ENCODE results near the gene SLC17A5. TPM values are rescaled to one million over a fixed set of nuclear protein-coding genes. Genes with fewer than 3 reads are reported as not detected.
A peak's percentile ranks its signal among the peaks of the same experiment; 100 is the strongest.
"Not testable (repeated sequence)": the region's sequence is repeated elsewhere in the genome, so short reads cannot be mapped to it uniquely, and the experiment has no call there.

Gene SLC17A5
- total and polyA plus RNA-seq, 2 donors from 2014 or later: 15.5 to 18.2 TPM

DNA sequence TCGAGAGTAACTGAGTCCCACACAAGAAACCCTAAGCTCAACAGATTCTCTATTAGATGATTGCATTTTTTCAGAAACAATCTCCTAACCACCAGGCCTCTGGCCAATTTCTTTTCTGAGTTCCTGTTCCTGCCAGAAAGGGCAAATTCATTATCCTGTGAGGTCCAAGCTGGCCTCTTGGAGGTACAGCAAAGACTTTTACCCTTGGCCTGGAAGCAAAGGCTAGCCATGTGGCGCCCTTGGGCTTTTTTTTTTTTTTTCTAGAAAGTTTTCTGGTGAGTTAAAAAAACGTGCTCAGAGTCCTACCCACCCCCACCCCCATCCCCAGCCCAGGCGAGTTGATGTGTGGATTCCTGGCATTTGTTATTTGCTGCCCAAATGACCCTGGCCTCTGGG, 73.9 kb downstream of the SLC17A5 start:
- peak overlapping the region in 1 of 3 donors; percentile 73 for H3K9ac ChIP-seq (ENCODE audit: low read length in 3 of 3)
- peak overlapping the region; percentile 91 to 92 for H3K27ac ChIP-seq (ENCODE audit: low read depth in 2 of 2, low read length in 2 of 2)
- no peaks in the 10 kb centered on the region for H3K36me3 ChIP-seq (ENCODE audit: control insufficient read depth in 2 of 3, insufficient read depth in 3 of 3, low read length in 3 of 3)
- TF ChIP-seq, protein P1, sequence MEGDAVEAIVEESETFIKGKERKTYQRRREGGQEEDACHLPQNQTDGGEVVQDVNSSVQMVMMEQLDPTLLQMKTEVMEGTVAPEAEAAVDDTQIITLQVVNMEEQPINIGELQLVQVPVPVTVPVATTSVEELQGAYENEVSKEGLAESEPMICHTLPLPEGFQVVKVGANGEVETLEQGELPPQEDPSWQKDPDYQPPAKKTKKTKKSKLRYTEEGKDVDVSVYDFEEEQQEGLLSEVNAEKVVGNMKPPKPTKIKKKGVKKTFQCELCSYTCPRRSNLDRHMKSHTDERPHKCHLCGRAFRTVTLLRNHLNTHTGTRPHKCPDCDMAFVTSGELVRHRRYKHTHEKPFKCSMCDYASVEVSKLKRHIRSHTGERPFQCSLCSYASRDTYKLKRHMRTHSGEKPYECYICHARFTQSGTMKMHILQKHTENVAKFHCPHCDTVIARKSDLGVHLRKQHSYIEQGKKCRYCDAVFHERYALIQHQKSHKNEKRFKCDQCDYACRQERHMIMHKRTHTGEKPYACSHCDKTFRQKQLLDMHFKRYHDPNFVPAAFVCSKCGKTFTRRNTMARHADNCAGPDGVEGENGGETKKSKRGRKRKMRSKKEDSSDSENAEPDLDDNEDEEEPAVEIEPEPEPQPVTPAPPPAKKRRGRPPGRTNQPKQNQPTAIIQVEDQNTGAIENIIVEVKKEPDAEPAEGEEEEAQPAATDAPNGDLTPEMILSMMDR (IDR thresholded peaks at IDR 0.05; ENCODE audit: borderline replicate concordance, extremely low read depth, insufficient read depth): no peak
- peaks cover 4 to 18% (median 9%) of the 10 kb centered on the region in 3 donors for H3K4me1 ChIP-seq (ENCODE audit: control insufficient read depth in 2 of 3, insufficient read depth in 2 of 3, low read depth in 1 of 3, low read length in 3 of 3)
- no peaks in the 10 kb centered on the region for H3K27me3 ChIP-seq (ENCODE audit: control insufficient read depth, insufficient read depth, low read length)
- H3K9me3 ChIP-seq (ENCODE audit: control insufficient read depth in 2 of 3, insufficient read depth in 1 of 3, low read length in 3 of 3): no peaks in the 10 kb centered on the region
- DNase-seq (peak in 4 of 5 donors; percentile 31 to 75 (median 64)), FAIRE-seq (no peak)
- intact Hi-C loops (cut with DNase I): no loop called here
- peak overlapping the region in 1 of 3 donors; percentile 47 for H3K4me3 ChIP-seq (ENCODE audit: low read length in 3 of 3)

GRCh38 chr6:73579389-73579788, 74.4 kb downstream of the SLC17A5 start:
- H3K9ac ChIP-seq (ENCODE audit: low read length in 3 of 3): peak overlapping the region in 1 of 3 donors; percentile 38
- H3K9me3 ChIP-seq (ENCODE audit: control insufficient read depth in 2 of 3, insufficient read depth in 1 of 3, low read length in 3 of 3): no peaks in the 10 kb centered on the region
- no peak overlapping the region for H3K4me3 ChIP-seq (ENCODE audit: low read length in 3 of 3)
- TF ChIP-seq, protein P1 (IDR thresholded peaks at IDR 0.05; ENCODE audit: borderline replicate concordance, extremely low read depth, insufficient read depth): no peak
- DNase-seq (peak in 2 of 5 donors; percentile 40 to 52), FAIRE-seq (no peak)
- intact Hi-C loops (cut with DNase I): no loop called here
- H3K27ac ChIP-seq (ENCODE audit: low read depth in 2 of 2, low read length in 2 of 2): peak overlapping the region; percentile 91 to 92
- H3K4me1 ChIP-seq (ENCODE audit: control insufficient read depth in 2 of 3, insufficient read depth in 2 of 3, low read depth in 1 of 3, low read length in 3 of 3): peaks cover 4 to 18% (median 9%) of the 10 kb centered on the region in 3 donors
- H3K27me3 ChIP-seq (ENCODE audit: control insufficient read depth, insufficient read depth, low read length): no peaks in the 10 kb centered on the region
- no peaks in the 10 kb centered on the region for H3K36me3 ChIP-seq (ENCODE audit: control insufficient read depth in 2 of 3, insufficient read depth in 3 of 3, low read length in 3 of 3)

- H3K9me3 ChIP-seq (ENCODE audit: control insufficient read depth in 2 of 3, insufficient read depth in 1 of 3, low read length in 3 of 3): no peaks in the 10 kb centered on the region
- TF ChIP-seq, protein P1 (IDR thresholded peaks at IDR 0.05; ENCODE audit: borderline replicate concordance, extremely low read depth, insufficient read depth): no peak
- DNase-seq (no peak), FAIRE-seq (no peak)
- H3K36me3 ChIP-seq (ENCODE audit: control insufficient read depth in 2 of 3, insufficient read depth in 3 of 3, low read length in 3 of 3): no peaks in the 10 kb centered on the region
- no peak overlapping the region for H3K9ac ChIP-seq (ENCODE audit: low read length in 3 of 3)
- H3K4me1 ChIP-seq (ENCODE audit: control insufficient read depth in 2 of 3, insufficient read depth in 2 of 3, low read depth in 1 of 3, low read length in 3 of 3): peaks cover 4 to 18% (median 9%) of the 10 kb centered on the region in 3 donors
- no peaks in the 10 kb centered on the region for H3K27me3 ChIP-seq (ENCODE audit: control insufficient read depth, insufficient read depth, low read length)
- intact Hi-C loops (cut with DNase I): no loop called here
- H3K4me3 ChIP-seq (ENCODE audit: low read length in 3 of 3): no peak overlapping the region
- no peak overlapping the region for H3K27ac ChIP-seq (ENCODE audit: low read depth in 2 of 2, low read length in 2 of 2)
Observed at GRCh38 chr6:73577676-73578075, 76.1 kb downstream of the SLC17A5 start.

- H3K9ac ChIP-seq (ENCODE audit: low read length in 3 of 3); H3K27ac ChIP-seq (ENCODE audit: low read depth in 2 of 2, low read length in 2 of 2); intact Hi-C loops (cut with DNase I); H3K27me3 ChIP-seq (ENCODE audit: control insufficient read depth, insufficient read depth, low read length); H3K9me3 ChIP-seq (ENCODE audit: control insufficient read depth in 2 of 3, insufficient read depth in 1 of 3, low read length in 3 of 3); FAIRE-seq; H3K4me1 ChIP-seq (ENCODE audit: control insufficient read depth in 2 of 3, insufficient read depth in 2 of 3, low read depth in 1 of 3, low read length in 3 of 3); DNase-seq; H3K36me3 ChIP-seq (ENCODE audit: control insufficient read depth in 2 of 3, insufficient read depth in 3 of 3, low read length in 3 of 3); H3K4me3 ChIP-seq (ENCODE audit: low read length in 3 of 3): not testable (repeated sequence)
Observed at GRCh38 chr6:73572531-73572930, 81.3 kb downstream of the SLC17A5 start.

GRCh38 chr6:73571218-73572181, 82.3 kb downstream of the SLC17A5 start:
- H3K4me3 ChIP-seq (ENCODE audit: low read length in 3 of 3); intact Hi-C loops (cut with DNase I); H3K27ac ChIP-seq (ENCODE audit: low read depth in 2 of 2, low read length in 2 of 2); H3K4me1 ChIP-seq (ENCODE audit: control insufficient read depth in 2 of 3, insufficient read depth in 2 of 3, low read depth in 1 of 3, low read length in 3 of 3); DNase-seq; H3K9ac ChIP-seq (ENCODE audit: low read length in 3 of 3); H3K9me3 ChIP-seq (ENCODE audit: control insufficient read depth in 2 of 3, insufficient read depth in 1 of 3, low read length in 3 of 3); H3K27me3 ChIP-seq (ENCODE audit: control insufficient read depth, insufficient read depth, low read length); H3K36me3 ChIP-seq (ENCODE audit: control insufficient read depth in 2 of 3, insufficient read depth in 3 of 3, low read length in 3 of 3); FAIRE-seq: not testable (repeated sequence)

Measured in kidney (tissue), 14 donors.